Measurements from ENCODE around the gene SLC44A4.
A peak's percentile ranks its signal among the peaks of the same experiment; 100 is the strongest.

Gene SLC44A4

GRCh38 chr6:31919624-31920303 is 41.0 kb upstream of the SLC44A4 start:
- POLR2A ChIA-PET = interaction anchor here (0.6 kb wide), 2 partner anchors 12 to 19 kb away, joined by 3 read pairs; no protein-coding TSS in a partner anchor
- Histone ChIP-seq H3K9me3 (ENCODE audit: control insufficient read depth, insufficient read depth, low read depth, low read length) (no peaks in the 10 kb centered on the region), H3K4me3 (ENCODE audit: low read depth, low read length) (no peak overlapping the region), H3K27ac (ENCODE audit: extremely low read depth, low read depth, low read length) (no peak overlapping the region), H3K4me1 (ENCODE audit: control insufficient read depth, insufficient read depth, low read length) (no peaks in the 10 kb centered on the region), H3K36me3 (ENCODE audit: control insufficient read depth in 2 of 2, insufficient read depth in 1 of 2, low read length in 2 of 2) (no peaks in the 10 kb centered on the region)
- CTCF ChIA-PET = interaction anchor here (0.5 to 1.3 kb wide), 3 partner anchors 9 to 32 kb away, joined by 3 to 5 read pairs (median 3); no protein-coding TSS in a partner anchor
- no peak for TF ChIP-seq TRIM28 (IDR thresholded peaks at IDR 0.05; ENCODE audit: borderline replicate concordance, low read length)
- TF ChIP-seq ZNF777 (tag by site-specific recombination; IDR thresholded peaks at IDR 0.05; ENCODE audit: borderline replicate concordance) = no peak
- TF ChIP-seq ZNF292 (tag by site-specific recombination; IDR thresholded peaks at IDR 0.05; ENCODE audit: borderline replicate concordance, low read depth) = no peak
- TF ChIP-seq ZBTB44 (tag by site-specific recombination; IDR thresholded peaks at IDR 0.05) = no peak
- TF ChIP-seq ZSCAN23 (tag by site-specific recombination; IDR thresholded peaks at IDR 0.05) = no peak
- TF ChIP-seq ZNF2 (tag by site-specific recombination; IDR thresholded peaks at IDR 0.05) = no peak
- no peak for TF ChIP-seq ZNF211 (tag by site-specific recombination; IDR thresholded peaks at IDR 0.05; ENCODE audit: low read depth)
- TF ChIP-seq ZNF169 (tag by site-specific recombination; IDR thresholded peaks at IDR 0.05) = no peak
- TF ChIP-seq ZNF274 (IDR thresholded peaks at IDR 0.05; ENCODE audit: low read length) = no peak
- TF ChIP-seq ZNF274 (tag by site-specific recombination; IDR thresholded peaks at IDR 0.05; ENCODE audit: borderline replicate concordance) = no peak
- no peak for TF ChIP-seq ZNF26 (tag by site-specific recombination; IDR thresholded peaks at IDR 0.05)
- TF ChIP-seq ZNF76 (tag by site-specific recombination; IDR thresholded peaks at IDR 0.05; ENCODE audit: borderline replicate concordance, low read depth) = no peak
- TF ChIP-seq SP3 (tag by site-specific recombination; IDR thresholded peaks at IDR 0.05) = no peak
- TF ChIP-seq ZFP37 (tag by site-specific recombination; IDR thresholded peaks at IDR 0.05) = no peak
- no peak for TF ChIP-seq ZSCAN16 (tag by site-specific recombination; IDR thresholded peaks at IDR 0.05)

- no peaks in the 10 kb centered on the region for H3K36me3 ChIP-seq (ENCODE audit: control insufficient read depth in 2 of 2, insufficient read depth in 1 of 2, low read length in 2 of 2)
- no peak overlapping the region for H3K4me3 ChIP-seq (ENCODE audit: low read depth, low read length)
- TF ChIP-seq ZFHX2 (tag by site-specific recombination; conservative IDR thresholded peaks at IDR 0.05) (0 out of 2 replicates have a peak, but pooled peaks have one; percentile 14), ZNF121 (tag by site-specific recombination; IDR thresholded peaks at IDR 0.05) (peak; percentile 68; the same call in 1 of the 2 replicates), ZNF223 (tag by site-specific recombination; IDR thresholded peaks at IDR 0.05) (no peak), ZNF621 (tag by site-specific recombination; IDR thresholded peaks at IDR 0.05) (no peak)
- H3K9me3 ChIP-seq (ENCODE audit: control insufficient read depth, insufficient read depth, low read depth, low read length) = no peaks in the 10 kb centered on the region
- no peak overlapping the region for H3K27ac ChIP-seq (ENCODE audit: extremely low read depth, low read depth, low read length)
- ChIA-PET CTCF (interaction anchor here (0.5 to 1.8 kb wide), 6 partner anchors 8 to 245 kb away, joined by 3 to 6 read pairs (median 4); no protein-coding TSS in a partner anchor), POLR2A (interaction anchor here (0.7 to 1.6 kb wide), 7 partner anchors 9 to 265 kb away, joined by 3 to 11 read pairs (median 4); partner anchors contain the start of gene HSPA1B)
- H3K4me1 ChIP-seq (ENCODE audit: control insufficient read depth, insufficient read depth, low read length) = no peaks in the 10 kb centered on the region
Measured at GRCh38 chr6:31918069-31918720, 39.4 kb upstream of the SLC44A4 start.
